Adrenal gland (tissue), 12 donors: ENCODE measurements around the gene MAP7. TPM values are rescaled to one million over a fixed set of nuclear protein-coding genes. Genes with fewer than 3 reads are reported as not detected.
"Not testable (repeated sequence)": the region's sequence is repeated elsewhere in the genome, so short reads cannot be mapped to it uniquely, and the experiment has no call there.

Experiments
- DNase-seq, 7 donors: peaks; one replicate each; pipeline ENCODE4 v3.0.0-alpha.2; 2019 to 2020
- H3K27ac ChIP-seq, 5 donors: fragments of 200-600 bp; sonication (generic) in 4 of 5; 1 replicate in 3 of 5; 2 replicates in 2 of 5; pipeline versions ENCODE4 v1.5.1 to v1.8.0; 2016 to 2020; ENCODE audit warnings: mild to moderate bottlenecking in 1 of 5
- H3K27me3 ChIP-seq: fragments of 200-600 bp; 2 replicates; pipeline ENCODE4 v1.8.0; 2021
- H3K36me3 ChIP-seq, 2 donors: fragments of 200-600 bp; replicated peaks in 1 of 2; 1 replicate in 1 of 2; 2 replicates in 1 of 2; pipeline versions ENCODE4 v1.5.1 to v1.8.0; 2018 to 2022
- H3K4me1 ChIP-seq, 2 donors: fragments of 200-600 bp; replicated peaks in 1 of 2; 1 replicate in 1 of 2; 2 replicates in 1 of 2; pipeline versions ENCODE4 v1.5.1 to v1.8.0; 2018 to 2021
- H3K4me3 ChIP-seq, 4 donors: fragments of 200-600 bp; sonication (generic) in 3 of 4; one replicate each; pipeline ENCODE4 v1.5.1; 2016 to 2018
- H3K9me3 ChIP-seq, 3 donors: fragments of 200-600 bp; sonication (generic) in 1 of 3; replicated peaks in 1 of 3; 1 replicate in 2 of 3; 2 replicates in 1 of 3; pipeline versions ENCODE4 v1.5.1 to v1.8.0; 2016 to 2021
- POLR2A ChIP-seq, 2 donors: fragments of 450-650 bp; IDR thresholded peaks; one replicate each; pipeline ENCODE4 v1.6.1; 2017; ENCODE audit warnings: antibody characterized with exemption in 2 of 2, mild to moderate bottlenecking in 2 of 2, moderate library complexity in 1 of 2
- WGBS, 4 donors: extraction: QIAGEN DNeasy Blood & Tissue Kit in 2 of 4; methylation state at CpG; one replicate each; pipeline versions ENCODE4 v1.1.5 to v1.1.7; 2013 to 2017; 5-methylcytosine and 5-hydroxymethylcytosine counted together
- intact Hi-C, 2 donors: fragments of 100-400 bp; cut with DNase I; formaldehyde crosslinking; loops; one replicate each; pipeline versions ENCODE4 v1.14.1 to v1.15.0; 2022 to 2023
- polyA plus RNA-seq, 3 donors: library from polyadenylated mRNA; stranded (reverse); fragments of 200-250 nt in 2 of 3; fragments of 350-450 nt in 1 of 3; fragmentation: Illumina TruSeq in 1 of 3; extraction: RNeasy Lipid Tissue Mini Kit (QIAGEN cat#74804) in 1 of 3; gene quantifications; one replicate each; pipeline ENCODE4 v1.2.3, GENCODE V29; 2013 to 2014
- total RNA-seq, 9 donors: library from RNA; depleted of rRNA in 4 of 9; stranded (reverse); fragments of >200 nt in 4 of 9; fragments of 120-200 nt in 1 of 9; fragmentation: NEBNext Ultra II Directional in 1 of 9; extraction: Animal tissue kit (Norgen Biotek cat#: 25700) in 1 of 9; gene quantifications; one replicate each; pipeline versions ENCODE4 v1.1.0 to v1.2.4, GENCODE V29; 2013 to 2023
- TF ChIP-seq, protein P1 (sequence below), 6 experiments: fragments of 450-650 bp in 4 of 6; fragments of 200-600 bp in 2 of 6; sonication (generic) in 1 of 6; IDR thresholded peaks; 1 replicate in 5 of 6; 2 replicates in 1 of 6; pipeline versions ENCODE4 v1.5.1 to v1.8.0; 2016 to 2021; ENCODE audit warnings: antibody characterized with exemption in 6 of 6, mild to moderate bottlenecking in 2 of 6, moderate library complexity in 1 of 6
- donor health status: healthy with polysubstance abuse.
- donor health status: Bipolar disorder and iron deficiency.
- donor health status: DM: yes; HTN: yes; CAD: no.
- donor health status: DM: no; HTN: no; CAD: no.
- donor health status: DM: no; HTN: no; CAD: no.
- donor health status: DM: yes; HTN: yes; CAD: no.

The MAP7 gene
- total and polyA plus RNA-seq, 12 donors = 4.7 to 31.6 (median 11.3) TPM

DNA sequence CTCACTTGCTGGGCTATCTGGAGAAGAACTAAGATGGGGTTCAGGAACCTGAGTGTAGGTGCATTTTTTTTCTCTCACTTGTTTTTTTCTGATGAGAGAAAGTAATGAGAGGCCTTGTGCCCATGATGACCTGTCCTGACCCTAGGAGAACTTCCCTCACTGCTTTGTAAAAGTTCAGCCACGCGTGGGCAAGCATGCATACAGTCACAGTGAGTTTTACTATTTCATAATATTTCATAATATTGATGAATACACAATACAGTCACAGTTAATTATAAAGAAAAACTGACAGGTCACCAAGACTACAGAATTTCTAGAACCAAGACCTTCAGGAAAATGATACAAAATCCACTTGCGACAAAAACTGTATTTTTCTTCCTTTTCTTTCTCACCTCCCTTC is 111.8 kb downstream of the MAP7 start:
- H3K36me3 ChIP-seq = no peaks in the 10 kb centered on the region
- intact Hi-C loops = no loop called here
- TF ChIP-seq POLR2A (IDR thresholded peaks at IDR 0.05) = no peak
- TF ChIP-seq, protein P1, sequence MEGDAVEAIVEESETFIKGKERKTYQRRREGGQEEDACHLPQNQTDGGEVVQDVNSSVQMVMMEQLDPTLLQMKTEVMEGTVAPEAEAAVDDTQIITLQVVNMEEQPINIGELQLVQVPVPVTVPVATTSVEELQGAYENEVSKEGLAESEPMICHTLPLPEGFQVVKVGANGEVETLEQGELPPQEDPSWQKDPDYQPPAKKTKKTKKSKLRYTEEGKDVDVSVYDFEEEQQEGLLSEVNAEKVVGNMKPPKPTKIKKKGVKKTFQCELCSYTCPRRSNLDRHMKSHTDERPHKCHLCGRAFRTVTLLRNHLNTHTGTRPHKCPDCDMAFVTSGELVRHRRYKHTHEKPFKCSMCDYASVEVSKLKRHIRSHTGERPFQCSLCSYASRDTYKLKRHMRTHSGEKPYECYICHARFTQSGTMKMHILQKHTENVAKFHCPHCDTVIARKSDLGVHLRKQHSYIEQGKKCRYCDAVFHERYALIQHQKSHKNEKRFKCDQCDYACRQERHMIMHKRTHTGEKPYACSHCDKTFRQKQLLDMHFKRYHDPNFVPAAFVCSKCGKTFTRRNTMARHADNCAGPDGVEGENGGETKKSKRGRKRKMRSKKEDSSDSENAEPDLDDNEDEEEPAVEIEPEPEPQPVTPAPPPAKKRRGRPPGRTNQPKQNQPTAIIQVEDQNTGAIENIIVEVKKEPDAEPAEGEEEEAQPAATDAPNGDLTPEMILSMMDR (IDR thresholded peaks at IDR 0.05) = no peak
- no peaks in the 10 kb centered on the region for H3K27me3 ChIP-seq
- no peak for DNase-seq
- 50 to 77% (median 64%) methylated on average over 3 of the region's 3 CpGs for WGBS, 4 donors
- H3K27ac ChIP-seq = no peak overlapping the region
- H3K4me3 ChIP-seq = no peak overlapping the region
- no peaks in the 10 kb centered on the region for H3K4me1 ChIP-seq
- H3K9me3 ChIP-seq = no peaks in the 10 kb centered on the region

DNA sequence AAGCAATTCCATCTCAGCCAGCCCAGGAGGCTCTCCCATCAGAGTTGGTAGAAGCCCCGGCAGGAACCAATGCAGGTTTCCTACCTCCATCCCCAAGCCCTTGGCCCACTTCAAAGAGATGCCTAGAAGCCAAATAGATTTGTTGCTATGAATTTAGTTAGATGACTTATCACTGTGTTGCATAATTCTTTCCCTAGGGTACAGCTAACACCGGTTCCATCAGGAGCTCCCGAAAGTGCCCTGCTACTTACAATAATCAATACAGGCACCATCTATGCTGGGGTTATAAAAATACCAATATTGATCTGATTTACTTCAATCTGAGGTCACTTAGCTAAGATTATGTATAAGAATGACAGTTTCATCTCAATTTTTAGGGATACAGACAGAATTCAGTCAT is 113.0 kb downstream of the MAP7 start:
- Histone ChIP-seq H3K27ac (no peak overlapping the region), H3K9me3 (no peaks in the 10 kb centered on the region), H3K27me3 (no peaks in the 10 kb centered on the region), H3K36me3 (no peaks in the 10 kb centered on the region), H3K4me1 (no peaks in the 10 kb centered on the region), H3K4me3 (no peak overlapping the region)
- WGBS, 4 donors = 88 to 97% (median 90%) methylated on average over 3 of the region's 3 CpGs
- no peak for DNase-seq
- TF ChIP-seq, protein P1 (IDR thresholded peaks at IDR 0.05) = no peak
- TF ChIP-seq POLR2A (IDR thresholded peaks at IDR 0.05) = no peak
- intact Hi-C loops = no loop called here

DNA sequence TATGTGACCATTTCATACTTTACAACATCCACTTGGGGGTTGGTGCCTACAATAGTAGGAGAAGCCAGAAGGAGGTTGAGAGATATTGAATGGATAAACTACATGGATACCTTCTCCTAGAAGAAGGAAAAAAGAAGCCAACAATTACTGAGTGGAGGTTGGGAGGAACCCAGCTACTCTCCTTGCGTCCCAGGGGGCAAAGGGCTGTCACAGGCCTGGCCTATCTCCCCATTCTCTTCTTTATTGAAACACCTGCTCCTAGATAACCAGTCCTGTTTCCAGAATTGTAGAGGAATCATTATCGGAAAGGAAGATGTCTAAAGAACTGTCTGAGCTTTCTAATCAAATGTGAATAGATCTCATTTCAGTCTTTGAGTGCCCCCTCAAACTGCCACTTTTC is 115.1 kb downstream of the MAP7 start:
- WGBS, 4 donors = 85 to 93% (median 90%) methylated on average over 2 of the region's 2 CpGs
- DNase-seq = no peak
- Histone ChIP-seq H3K4me1 (no peaks in the 10 kb centered on the region), H3K9me3 (no peaks in the 10 kb centered on the region), H3K27ac (no peak overlapping the region), H3K27me3 (no peaks in the 10 kb centered on the region), H3K36me3 (no peaks in the 10 kb centered on the region), H3K4me3 (no peak overlapping the region)
- no peak for TF ChIP-seq POLR2A (IDR thresholded peaks at IDR 0.05)
- TF ChIP-seq, protein P1 (IDR thresholded peaks at IDR 0.05) = no peak
- intact Hi-C loops = no loop called here

DNA sequence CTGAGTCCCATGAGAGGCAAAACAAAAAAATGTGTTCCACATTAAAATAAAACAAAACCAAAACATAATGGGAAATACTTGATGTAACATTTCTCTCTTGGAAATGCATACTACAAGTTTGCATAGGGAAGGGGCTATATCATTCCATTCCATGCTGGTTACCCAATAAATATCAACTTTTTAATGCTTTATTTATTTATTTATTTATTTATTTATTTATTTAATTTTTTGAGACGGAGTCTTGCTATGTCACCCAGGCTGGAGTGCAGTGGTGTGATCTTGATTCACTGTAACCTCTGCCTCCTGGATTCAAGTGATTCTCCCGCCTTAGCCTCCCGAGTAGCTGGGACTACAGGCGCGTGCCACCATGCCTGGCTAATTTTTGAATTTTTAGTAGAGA is 118.9 kb downstream of the MAP7 start:
- H3K36me3 ChIP-seq, H3K27me3 ChIP-seq, H3K4me3 ChIP-seq, intact Hi-C loops, H3K27ac ChIP-seq, DNase-seq, H3K9me3 ChIP-seq, H3K4me1 ChIP-seq: not testable (repeated sequence)
- 97 to 98% (median 97%) methylated on average over 5 of the region's 5 CpGs for WGBS, 4 donors

DNA sequence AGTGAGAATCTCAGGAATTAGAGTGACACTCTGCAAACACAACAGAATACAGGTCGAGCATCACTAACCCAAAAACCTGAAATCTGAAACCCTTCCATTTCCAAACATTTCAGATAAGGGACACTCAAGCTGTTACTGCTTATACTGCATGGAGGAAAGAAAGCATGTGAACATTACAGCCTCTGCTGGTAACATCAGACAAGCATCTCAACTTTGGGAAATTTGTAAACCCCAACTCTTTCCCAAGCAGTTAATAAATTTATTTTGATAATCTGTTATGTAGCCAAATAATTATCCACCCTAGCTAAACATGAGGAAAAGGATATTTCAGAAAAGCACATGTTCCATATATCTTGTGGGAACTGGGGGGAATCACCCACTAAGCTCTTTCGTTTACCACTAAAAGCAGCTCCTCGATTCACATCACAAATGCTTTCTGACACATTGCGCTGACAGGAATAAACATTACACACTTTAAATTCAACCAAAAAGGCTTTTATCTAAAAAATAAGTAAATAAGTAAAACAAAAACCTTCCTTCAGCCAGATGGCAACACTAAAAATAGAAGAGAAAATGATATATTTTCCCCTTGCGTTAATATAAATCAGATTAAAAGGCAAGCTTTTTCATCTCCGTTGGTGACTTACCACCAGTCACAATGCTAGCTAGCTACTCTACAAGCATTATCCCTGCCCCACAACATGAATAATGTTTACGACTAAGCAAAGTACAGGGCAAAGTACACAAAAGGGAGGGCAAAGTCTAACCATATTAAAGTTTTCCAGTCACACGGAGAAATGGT is 120.8 kb downstream of the MAP7 start:
- H3K4me3 ChIP-seq = no peak overlapping the region
- 61 to 67% (median 65%) methylated on average over 8 of the region's 8 CpGs for WGBS, 4 donors
- no peaks in the 10 kb centered on the region for H3K9me3 ChIP-seq
- no peaks in the 10 kb centered on the region for H3K27me3 ChIP-seq
- TF ChIP-seq, protein P1 (IDR thresholded peaks at IDR 0.05) = no peak
- H3K4me1 ChIP-seq = no peaks in the 10 kb centered on the region
- H3K36me3 ChIP-seq = no peaks in the 10 kb centered on the region
- intact Hi-C loops = no loop called here
- no peak for DNase-seq
- no peak overlapping the region for H3K27ac ChIP-seq
